Inflammatory macrophage (primary cell): ENCODE results near the gene TAF6L.
"Not testable (repeated sequence)": the region's sequence is repeated elsewhere in the genome, so short reads cannot be mapped to it uniquely, and the experiment has no call there.

ENCODE experiments used
- DNase-seq, 2 donors: peaks; one replicate each; pipeline ENCODE4 v3.0.0-alpha.2; 2020 to 2022

TAF6L gene

DNA sequence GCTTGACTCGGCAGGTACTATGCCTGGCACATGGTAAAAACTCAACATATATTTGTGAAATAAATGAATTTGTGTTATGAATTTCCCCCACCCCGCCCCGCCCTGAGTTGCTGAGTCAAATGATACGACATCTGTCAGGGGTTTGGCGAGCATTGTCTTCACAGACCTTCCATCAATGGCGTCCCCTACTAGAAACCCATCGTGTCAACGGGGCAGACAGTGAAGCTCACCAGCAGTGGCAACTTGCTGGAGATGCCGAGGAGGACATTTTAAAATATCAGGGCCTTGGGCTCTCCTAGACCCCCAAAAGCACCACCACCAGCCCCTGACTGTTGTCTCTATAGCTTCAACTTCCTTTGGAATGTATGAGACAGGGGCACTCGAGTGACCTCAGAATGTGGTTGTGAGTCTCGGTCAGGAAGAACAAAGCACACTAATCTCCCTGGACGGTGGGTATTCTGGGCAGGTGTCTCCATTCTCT lies 34.8 kb downstream of the TAF6L start:
- no peak for DNase-seq

DNA sequence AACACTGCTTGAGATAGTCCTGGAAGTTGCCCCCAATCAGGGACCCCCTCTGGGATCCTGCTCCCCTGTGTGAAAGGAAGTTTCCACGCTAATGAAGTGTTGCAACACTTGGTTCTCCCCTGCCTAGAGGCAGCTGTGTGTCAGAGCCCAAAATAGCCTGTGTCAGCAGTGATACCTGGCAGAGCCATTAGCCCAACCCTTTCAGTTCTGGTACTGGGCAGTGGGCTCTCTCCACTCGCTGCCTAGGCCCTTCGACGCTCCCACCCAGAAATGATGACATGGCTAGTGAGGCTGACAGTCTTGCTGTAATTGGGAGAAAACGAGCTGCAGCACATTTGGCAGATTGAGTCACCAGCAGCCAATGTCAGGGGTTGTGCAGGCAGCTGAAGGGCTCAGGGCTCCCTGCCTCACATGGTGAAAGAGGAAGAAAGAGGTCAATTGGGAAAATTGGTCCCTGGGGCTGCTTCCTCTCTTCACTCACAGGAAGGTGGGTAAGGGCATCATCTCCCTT lies 35.5 kb downstream of the TAF6L start:
- DNase-seq: peak; percentile 92 to 93

DNA sequence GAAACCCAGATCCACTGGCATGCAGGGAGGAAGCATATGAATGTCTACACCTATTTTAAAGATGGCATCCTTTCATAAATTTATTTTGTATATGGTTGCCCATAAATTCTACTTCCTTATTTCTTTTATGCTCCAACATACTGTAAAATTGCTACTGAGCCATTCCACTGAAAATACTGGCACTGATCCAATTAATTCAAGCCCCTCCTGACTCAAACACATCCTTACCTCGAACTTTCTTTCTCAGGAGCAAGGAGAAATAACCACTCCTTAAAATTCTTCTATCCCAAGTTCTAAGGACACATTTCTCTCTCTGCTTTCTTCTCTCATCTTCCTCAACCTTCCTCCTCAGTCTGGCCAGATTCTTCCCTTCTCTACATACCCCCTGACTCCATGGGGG lies 39.6 kb downstream of the TAF6L start:
- DNase-seq: no peak

DNA sequence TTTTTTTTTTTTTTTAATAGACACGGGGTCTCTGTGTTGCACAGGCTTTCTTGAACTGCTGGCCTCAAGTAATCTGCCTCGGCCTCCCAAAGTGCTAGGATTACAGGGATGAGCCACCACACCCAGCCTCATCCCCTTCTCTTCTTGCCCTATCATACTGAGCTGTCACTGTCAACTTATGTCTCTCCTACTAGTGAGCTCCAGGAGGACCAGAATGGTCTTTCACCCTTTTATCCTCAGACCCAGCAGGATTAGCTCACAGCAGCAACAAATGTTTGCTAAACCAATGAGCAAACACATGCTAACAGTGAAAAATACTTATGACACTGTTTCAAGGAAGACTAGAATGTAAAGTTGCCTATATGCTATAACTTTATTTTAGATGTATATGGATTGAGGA lies 40.5 kb downstream of the TAF6L start:
- no peak for DNase-seq

DNA sequence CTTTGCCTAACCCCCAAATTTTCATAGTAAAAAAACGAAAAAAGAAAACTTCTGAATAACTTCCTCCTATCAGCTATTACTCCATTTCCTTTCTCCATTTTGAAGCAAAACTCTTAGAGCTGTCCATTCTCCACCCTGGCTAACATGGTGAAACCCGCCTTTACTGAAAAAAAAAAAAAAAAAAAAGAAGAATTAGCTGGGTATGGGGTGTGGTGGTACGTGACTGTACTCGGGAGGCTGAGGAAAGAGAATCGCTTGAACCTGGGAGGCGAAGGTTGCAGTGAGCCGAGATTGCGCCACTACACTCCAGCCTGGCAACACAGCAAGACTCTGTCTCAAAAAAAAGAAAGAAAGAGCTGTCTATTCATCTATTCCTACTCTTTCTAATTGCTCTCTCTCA lies 45.4 kb downstream of the TAF6L start:
- peak; percentile 56 to 91 for DNase-seq

DNA sequence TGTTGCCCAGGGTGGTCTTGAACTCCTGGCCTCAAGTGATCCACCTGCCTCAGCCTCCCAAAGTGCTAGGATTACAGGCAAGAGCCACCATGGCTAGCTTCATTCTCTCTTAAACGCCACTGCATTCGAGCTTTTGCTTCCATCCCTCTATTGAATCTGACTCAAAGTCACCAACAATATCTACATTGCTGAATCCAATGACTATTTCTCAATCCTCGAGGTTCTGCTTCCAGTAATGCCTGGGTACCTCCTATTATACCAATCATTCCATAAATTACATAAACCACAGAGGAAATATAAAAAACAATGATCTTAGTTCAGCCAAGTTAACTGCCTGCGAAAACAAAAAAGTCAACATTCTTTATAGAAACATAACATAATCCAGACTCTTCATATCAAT lies 45.9 kb downstream of the TAF6L start:
- DNase-seq: peak; percentile 29 to 51

DNA sequence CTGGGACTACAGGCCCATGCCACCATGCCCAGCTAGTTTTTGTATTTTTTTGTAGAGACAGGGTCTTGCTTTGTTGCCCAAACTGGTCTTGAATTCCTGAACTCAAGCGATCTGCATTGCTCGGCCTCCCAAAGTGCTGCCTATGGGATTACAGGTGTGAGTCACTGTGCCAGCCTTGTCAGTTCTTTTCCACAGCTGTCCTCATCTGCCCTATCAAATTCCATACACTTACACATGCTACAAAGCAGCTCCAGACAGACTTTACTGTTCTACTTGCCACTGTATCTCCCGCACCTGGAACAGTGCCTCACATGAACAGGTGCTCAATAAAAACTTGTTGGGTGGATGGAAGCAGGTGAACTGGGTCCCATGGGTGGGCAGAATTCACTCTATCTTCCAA lies 52.5 kb downstream of the TAF6L start:
- no peak for DNase-seq

DNA sequence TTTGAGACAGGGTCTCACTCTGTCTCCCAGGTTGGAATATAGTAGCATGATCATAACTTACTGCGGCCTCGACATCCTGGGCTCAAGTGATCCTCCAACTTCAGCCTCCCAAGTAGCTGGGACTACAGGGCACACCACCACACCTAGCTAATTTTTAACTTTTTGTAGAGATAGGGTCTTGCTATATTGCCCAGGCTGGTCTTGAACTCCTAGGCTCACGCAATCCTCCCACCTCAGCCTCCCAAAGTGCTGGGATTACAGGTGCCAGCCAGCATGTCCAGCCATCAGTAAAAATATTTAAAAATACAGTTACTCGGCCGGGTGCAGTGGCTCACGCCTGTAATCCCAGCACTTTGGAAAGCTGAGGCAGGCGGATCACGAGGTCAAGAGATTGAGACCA lies 56.9 kb downstream of the TAF6L start:
- DNase-seq: not testable (repeated sequence)

DNA sequence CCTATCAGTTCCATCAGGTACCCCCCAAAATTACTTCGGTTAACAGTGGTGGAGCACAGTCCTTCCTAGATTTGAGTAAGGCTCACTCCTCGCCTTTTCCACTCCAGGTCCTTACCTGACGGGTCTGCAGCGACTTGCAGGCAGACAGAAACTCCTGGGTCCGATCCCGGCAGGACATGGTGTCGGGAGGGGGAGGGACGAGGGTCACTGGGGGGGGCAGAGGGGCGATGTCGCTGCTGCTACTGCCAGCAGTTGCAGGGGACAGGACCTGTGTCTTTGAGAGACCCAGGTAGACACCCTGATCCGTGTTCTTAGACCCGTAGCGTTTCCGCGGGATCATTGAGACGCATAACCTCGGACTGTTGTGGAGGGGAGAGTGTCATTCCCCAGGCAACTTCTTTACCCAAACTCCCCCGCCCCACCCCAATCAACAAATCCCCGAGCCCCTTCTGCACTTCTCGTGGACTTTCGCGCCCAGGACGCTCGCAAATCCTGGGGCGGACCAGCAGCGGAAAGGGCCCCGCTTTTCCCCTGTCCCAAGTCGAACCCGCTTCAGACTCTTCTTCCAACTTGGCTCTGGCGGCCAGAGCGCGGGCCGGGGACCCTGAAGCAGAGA lies 59.8 kb downstream of the TAF6L start:
- no peak for DNase-seq

DNA sequence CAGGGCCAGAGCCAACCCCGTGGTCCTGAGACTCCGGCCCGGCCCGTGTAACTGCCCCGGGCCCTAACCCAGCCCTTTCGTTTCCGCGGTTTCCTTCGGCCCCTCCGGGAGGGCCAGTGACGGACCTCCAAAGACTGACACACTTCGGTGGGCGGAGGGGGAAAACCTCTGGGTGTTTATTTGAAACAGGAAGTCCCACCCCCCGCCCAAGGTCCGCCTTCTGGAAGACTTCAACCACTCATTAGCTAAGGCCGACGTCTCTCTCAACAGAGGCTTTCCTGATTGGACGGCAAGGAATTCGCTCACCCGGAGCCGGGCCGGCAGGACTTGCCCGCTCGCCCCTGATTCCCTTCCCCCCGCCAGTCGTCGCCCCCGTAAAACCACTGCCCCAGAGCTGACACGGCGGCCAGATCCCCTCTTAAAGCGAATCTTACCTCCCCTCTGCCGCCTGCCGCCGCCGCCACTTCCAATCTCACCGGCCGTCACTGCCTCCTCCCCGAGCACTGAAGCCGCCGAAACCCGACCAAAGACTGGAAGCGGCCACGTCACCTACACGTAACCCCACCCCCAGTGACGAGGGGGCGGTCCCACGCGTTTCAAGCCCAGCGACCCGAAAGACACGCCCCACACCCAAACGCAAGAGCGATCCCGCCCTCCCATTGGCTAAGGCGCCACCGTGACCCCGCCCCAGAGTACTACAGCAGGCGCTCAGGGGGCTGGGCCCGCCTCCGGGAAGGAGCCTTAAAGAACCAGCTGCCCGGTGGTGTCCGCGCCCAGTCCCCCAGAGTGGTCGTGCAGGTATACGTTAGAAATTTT lies 60.5 kb downstream of the TAF6L start, which contains the start of gene STX5:
Gene STX5 (minus strand): TSS at position 532 of the 816 bp plus-strand sequence. CDS start 808 bp downstream, outside the sequence.
- DNase-seq: peak; percentile 99

DNA sequence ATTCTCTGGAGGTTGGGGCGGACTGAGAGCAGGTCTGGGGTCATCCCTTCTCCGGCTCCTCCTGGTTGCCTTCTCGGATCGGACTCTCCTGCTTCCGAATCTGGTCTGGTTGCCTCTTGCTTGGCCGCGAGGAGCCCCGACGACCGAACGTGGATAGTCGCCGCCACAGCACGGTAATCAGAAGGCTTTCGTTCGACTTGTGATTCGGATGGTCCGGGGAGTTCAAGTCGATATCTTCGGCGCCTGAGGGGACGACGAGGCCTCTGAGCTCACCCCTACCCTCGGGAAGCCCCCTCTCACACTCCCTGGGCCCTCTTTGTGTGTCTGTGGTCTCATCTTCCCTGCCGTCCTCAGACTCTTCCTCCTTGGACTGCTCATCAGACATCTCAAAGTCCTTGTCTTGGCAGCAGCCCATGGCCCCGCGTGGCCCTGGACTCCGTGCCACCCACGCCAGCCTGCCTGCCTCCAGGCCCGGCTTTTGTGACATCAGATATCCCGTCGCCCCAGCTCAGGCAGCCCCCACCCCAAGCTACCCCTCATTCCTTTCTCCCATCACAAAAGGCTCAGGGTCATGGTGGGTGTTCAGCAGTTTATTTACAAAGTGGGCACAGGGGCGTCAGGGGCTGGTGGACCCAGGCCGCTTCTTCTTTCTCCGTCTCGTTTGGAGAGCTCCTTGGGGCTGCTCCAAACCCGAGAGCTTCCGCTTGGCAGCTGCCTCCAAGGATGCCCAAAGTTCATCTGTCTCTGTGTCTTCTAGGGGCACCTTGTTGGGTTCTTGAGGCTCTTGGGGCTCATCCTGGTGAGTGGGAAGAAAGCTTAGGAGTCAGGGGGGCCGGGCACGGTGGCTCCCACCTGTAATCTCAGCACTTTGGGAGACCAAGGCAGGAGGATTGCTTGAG lies 61.4 kb downstream of the TAF6L start, which contains the start of gene TEX54:
Gene TEX54 (minus strand): TSS at position 506 of the 899 bp plus-strand sequence.
- peak; percentile 6 to 45 for DNase-seq

DNA sequence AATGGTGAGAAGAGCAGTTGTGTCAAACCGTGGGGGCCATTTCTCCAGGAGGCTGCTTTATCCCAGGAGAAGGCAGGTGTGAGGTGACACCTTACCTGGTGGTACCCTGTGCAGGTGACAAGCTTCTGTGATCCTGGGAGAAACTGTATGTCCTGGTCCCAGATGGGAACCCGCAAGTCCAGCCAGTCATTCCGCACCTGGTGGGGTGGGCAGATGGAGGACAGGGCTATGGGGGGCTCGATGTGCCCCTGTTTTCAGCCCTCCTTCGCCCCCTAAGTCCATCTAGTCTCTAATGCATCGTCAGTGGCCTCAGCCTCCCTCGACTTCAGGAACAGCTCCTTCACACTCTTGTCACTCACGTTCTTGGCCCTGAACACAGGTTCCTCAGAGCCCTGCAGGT lies 64.1 kb downstream of the TAF6L start:
- DNase-seq: no peak
